ENCODE measurements around the gene CPNE5. TPM values are rescaled to one million over a fixed set of nuclear protein-coding genes. Genes with fewer than 3 reads are reported as not detected.

CPNE5 gene
- total RNA-seq, 4 donors from 2014 or later, result 3.0 to 8.3 (median 3.3) TPM; not detected in 1

DNA sequence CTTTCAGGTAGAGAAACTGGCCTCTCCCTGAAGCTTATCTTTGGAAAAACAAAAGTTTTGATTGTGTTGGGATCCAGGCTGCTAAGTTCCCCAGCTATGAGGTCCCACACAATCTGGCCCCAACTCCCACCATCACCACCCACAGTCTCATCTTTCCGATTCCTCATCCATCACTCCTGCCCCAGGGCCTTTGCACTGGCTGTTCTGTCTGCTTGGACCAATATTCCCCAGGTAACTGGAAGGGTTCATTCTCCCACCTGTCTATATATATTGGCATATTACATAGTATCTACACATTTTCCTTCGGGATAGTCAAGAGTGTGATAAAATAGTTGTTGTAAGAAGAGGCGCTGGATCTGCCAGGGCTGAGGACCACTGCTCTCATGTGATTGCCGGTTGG, 52.0 kb downstream of the CPNE5 start:
- intact Hi-C loops (cut with DNase I; ENCODE audit: low total_unique reads) (no loop called here), in situ Hi-C loops (cut with MboI; ENCODE audit: low pct_ligation_motif_present in 1 of 4, low pct_unique_long_range_greater_than_20kb in 1 of 4, low sequenced_read_pairs in 3 of 4) (loop anchor here in 1 of 4 donors (25.0 kb wide), 1 partner anchor 225 kb away; the partner anchor contains the start of gene FGD2)
- H3K36me3 ChIP-seq, result no peaks in the 10 kb centered on the region
- no peak overlapping the region for H3K27ac ChIP-seq
- no peaks in the 10 kb centered on the region for H3K9me3 ChIP-seq
- H3K4me3 ChIP-seq, result no peak overlapping the region
- WGBS, 2 donors (ENCODE audit: low coverage in 1 of 2), result 80 to 95% methylated on average over 2 to 4 of the region's 4 CpGs
- DNase-seq, result no peak
- TF ChIP-seq, protein P1, sequence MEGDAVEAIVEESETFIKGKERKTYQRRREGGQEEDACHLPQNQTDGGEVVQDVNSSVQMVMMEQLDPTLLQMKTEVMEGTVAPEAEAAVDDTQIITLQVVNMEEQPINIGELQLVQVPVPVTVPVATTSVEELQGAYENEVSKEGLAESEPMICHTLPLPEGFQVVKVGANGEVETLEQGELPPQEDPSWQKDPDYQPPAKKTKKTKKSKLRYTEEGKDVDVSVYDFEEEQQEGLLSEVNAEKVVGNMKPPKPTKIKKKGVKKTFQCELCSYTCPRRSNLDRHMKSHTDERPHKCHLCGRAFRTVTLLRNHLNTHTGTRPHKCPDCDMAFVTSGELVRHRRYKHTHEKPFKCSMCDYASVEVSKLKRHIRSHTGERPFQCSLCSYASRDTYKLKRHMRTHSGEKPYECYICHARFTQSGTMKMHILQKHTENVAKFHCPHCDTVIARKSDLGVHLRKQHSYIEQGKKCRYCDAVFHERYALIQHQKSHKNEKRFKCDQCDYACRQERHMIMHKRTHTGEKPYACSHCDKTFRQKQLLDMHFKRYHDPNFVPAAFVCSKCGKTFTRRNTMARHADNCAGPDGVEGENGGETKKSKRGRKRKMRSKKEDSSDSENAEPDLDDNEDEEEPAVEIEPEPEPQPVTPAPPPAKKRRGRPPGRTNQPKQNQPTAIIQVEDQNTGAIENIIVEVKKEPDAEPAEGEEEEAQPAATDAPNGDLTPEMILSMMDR (IDR thresholded peaks at IDR 0.05), result no peak
- TF ChIP-seq EP300 (IDR thresholded peaks at IDR 0.05; ENCODE audit: low read depth), result no peak
- TF ChIP-seq POLR2A (IDR thresholded peaks at IDR 0.05), result no peak
- TF ChIP-seq POLR2AphosphoS5 (IDR thresholded peaks at IDR 0.05), result no peak
- H3K27me3 ChIP-seq, result peaks cover 5% of the 10 kb centered on the region
- peaks cover 0 to 17% (median 2%) of the 10 kb centered on the region in 4 donors for H3K4me1 ChIP-seq

DNA sequence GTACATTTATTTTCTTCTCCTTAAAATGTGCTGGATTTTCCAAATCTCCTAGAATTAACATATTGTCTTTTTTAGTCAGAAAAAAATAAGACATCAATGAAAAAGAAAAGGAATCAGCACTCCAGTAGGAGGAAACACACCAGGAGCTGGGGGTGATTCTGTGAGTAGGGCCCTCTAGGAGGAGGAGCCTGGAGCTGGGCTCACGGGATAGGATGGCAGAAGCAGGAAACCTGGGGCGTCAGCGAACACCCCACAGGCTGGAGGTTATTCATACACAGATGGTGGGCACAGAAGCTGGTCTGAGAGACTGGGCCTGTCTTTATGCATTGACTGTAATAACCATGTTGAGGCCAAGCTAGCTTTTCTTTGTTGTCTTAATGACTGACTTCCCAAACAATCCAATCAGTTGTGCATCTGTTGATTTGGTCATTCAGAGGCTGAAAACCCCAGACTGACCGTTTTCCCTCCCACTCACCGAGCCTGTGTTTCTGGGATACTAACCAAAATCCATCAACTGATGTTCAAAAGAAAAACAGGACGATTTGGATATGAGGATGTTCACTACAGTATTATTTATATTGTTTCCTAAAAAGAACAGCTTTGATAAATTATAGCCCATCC, 53.1 kb downstream of the CPNE5 start:
- DNase-seq, result no peak
- peaks cover 5% of the 10 kb centered on the region for H3K27me3 ChIP-seq
- intact Hi-C loops (cut with DNase I; ENCODE audit: low total_unique reads), result no loop called here
- in situ Hi-C loops (cut with MboI; ENCODE audit: low pct_ligation_motif_present in 1 of 4, low pct_unique_long_range_greater_than_20kb in 1 of 4, low sequenced_read_pairs in 3 of 4), result loop anchor here in 1 of 4 donors (25.0 kb wide), 1 partner anchor 226 kb away; the partner anchor contains the start of gene FGD2
- TF ChIP-seq, protein P1 (IDR thresholded peaks at IDR 0.05), result no peak
- no peak for TF ChIP-seq EP300 (IDR thresholded peaks at IDR 0.05; ENCODE audit: low read depth)
- TF ChIP-seq POLR2A (IDR thresholded peaks at IDR 0.05), result no peak
- no peak for TF ChIP-seq POLR2AphosphoS5 (IDR thresholded peaks at IDR 0.05)
- no peak overlapping the region for H3K4me3 ChIP-seq
- no peak overlapping the region for H3K27ac ChIP-seq
- H3K9me3 ChIP-seq, result no peaks in the 10 kb centered on the region
- peaks cover 0 to 17% (median 2%) of the 10 kb centered on the region in 4 donors for H3K4me1 ChIP-seq
- no peaks in the 10 kb centered on the region for H3K36me3 ChIP-seq
- 69 to 70% methylated on average over 6 of the region's 6 CpGs for WGBS, 2 donors (ENCODE audit: low coverage in 1 of 2)

DNA sequence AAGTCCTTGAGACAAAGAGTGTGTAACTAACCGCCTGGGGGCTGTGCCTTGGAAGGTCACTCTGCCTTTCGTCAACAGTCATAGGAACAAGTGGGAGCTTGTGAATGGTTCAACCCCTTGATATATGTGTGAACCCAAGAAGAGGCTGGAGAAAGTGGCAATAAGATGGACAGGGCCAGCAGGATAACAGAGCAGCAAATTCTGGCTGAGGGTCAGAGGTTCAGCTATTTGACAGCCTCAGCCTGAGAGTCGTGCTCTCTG, 54.9 kb downstream of the CPNE5 start:
- in situ Hi-C loops (cut with MboI; ENCODE audit: low pct_ligation_motif_present in 1 of 4, low pct_unique_long_range_greater_than_20kb in 1 of 4, low sequenced_read_pairs in 3 of 4), result loop anchor here in 1 of 4 donors (25.0 kb wide), 1 partner anchor 228 kb away; the partner anchor contains the start of gene FGD2
- Histone ChIP-seq H3K4me3 (no peak overlapping the region), H3K36me3 (no peaks in the 10 kb centered on the region), H3K4me1 (peaks cover 0 to 23% (median 2%) of the 10 kb centered on the region in 4 donors), H3K27ac (no peak overlapping the region), H3K27me3 (peaks cover 5% of the 10 kb centered on the region), H3K9me3 (no peaks in the 10 kb centered on the region)
- WGBS, 2 donors (ENCODE audit: low coverage in 1 of 2), result 81% methylated on average over 3 of the region's 3 CpGs; no CpG with 5 or more reads in 1 of the 2 donors
- intact Hi-C loops (cut with DNase I; ENCODE audit: low total_unique reads), result no loop called here
- TF ChIP-seq POLR2AphosphoS5 (IDR thresholded peaks at IDR 0.05) (no peak), POLR2A (IDR thresholded peaks at IDR 0.05) (no peak), EP300 (IDR thresholded peaks at IDR 0.05; ENCODE audit: low read depth) (no peak)
- TF ChIP-seq, protein P1 (IDR thresholded peaks at IDR 0.05), result no peak
- no peak for DNase-seq

DNA sequence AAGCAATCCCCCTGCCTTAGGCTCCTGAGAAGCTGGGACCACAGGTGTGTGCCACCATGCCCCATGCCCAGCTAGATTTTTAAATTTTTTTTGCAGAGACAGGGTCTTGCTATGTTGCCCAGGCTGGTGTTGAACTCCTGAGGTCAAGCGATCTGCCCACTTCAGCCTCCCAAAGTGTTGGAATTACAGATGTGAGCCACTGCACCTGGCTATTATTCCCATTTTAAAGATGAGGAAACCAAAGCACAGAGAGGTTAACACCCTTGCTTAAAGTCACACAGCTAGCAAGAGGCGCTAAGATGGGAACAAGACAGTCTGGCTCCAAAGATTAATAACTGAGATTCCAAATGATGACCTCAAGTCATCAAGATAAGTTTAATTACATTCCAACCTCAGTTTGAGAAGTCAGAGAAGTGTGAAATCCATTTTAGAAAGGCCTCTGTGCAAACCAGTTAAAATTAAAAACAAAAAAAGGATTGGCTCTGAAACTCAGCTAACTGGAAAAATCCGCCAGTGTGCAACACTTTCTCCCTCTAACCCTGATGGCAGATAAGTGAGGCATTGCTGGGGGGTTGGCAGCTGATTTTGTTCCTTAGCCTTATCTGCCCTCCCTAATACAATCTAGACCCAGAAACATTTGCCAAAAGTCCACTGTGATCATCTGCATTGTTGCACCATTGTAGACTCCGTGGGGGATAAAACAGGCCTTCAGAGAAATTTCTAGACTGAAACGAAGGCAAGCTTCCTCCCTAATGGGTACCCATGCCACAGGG, 55.5 kb downstream of the CPNE5 start:
- H3K36me3 ChIP-seq, result no peaks in the 10 kb centered on the region
- intact Hi-C loops (cut with DNase I; ENCODE audit: low total_unique reads), result no loop called here
- 85 to 100% methylated on average over 1 to 5 of the region's 5 CpGs for WGBS, 2 donors (ENCODE audit: low coverage in 1 of 2)
- peaks cover under 1% of the 10 kb centered on the region for H3K27me3 ChIP-seq
- no peak overlapping the region for H3K27ac ChIP-seq
- H3K4me3 ChIP-seq, result no peak overlapping the region
- peaks cover 0 to 18% (median 0%) of the 10 kb centered on the region in 4 donors for H3K4me1 ChIP-seq
- DNase-seq, result no peak
- in situ Hi-C loops (cut with MboI; ENCODE audit: low pct_ligation_motif_present in 1 of 4, low pct_unique_long_range_greater_than_20kb in 1 of 4, low sequenced_read_pairs in 3 of 4), result loop anchor here in 1 of 4 donors (25.0 kb wide), 1 partner anchor 229 kb away; the partner anchor contains the start of gene FGD2
- TF ChIP-seq EP300 (IDR thresholded peaks at IDR 0.05; ENCODE audit: low read depth) (no peak), POLR2A (IDR thresholded peaks at IDR 0.05) (no peak), POLR2AphosphoS5 (IDR thresholded peaks at IDR 0.05) (no peak)
- TF ChIP-seq, protein P1 (IDR thresholded peaks at IDR 0.05), result no peak
- H3K9me3 ChIP-seq, result no peaks in the 10 kb centered on the region

Data from transverse colon (tissue), 4 donors.